Fibroblast of skin of back (primary cell): ENCODE data around the gene GPRC5C.

ENCODE experiments used
- DNase-seq: peaks from one replicate; pipeline ENCODE4 v3.0.0-alpha.2; 2013

Gene GPRC5C

DNA sequence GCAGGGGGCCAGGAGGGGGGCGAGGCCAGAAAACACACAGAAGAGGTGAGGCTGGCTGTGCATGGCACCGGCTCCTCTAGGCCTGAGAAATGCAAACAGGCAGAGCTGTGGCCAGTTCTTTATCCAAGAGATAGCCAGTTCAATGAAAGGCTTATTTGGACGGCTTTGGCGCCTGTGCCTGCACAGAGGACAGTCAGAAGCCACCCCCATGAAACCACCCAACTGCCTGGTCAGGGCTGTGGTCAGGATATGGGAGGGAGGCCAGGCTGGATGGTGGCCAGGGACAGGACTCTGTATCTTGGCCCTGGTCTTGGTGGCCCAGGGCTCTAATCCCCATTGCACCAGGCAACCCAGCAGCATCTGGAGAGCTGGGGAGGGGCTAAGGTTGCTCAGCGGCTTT, 24.5 kb upstream of the GPRC5C start:
- DNase-seq: no peak

DNA sequence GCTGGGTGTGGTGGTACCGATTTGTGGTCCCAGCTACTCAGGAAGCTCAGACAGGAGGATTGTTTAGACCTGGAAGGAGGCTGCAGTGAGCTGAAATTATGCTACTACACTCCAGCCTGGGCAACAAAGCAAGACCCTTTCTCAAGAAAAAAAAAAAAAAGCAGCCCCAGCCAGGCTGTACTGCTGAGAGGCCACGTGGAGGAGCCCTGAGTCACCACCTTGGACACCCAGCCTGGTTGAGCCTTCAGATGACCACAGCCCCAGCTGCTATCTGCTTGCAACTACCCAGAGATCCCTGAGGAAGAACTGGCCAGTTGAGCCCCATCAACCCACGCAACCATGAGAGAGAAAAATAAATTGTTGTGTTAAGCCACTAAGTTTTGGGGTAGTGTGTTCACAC, 23.6 kb upstream of the GPRC5C start:
- DNase-seq: no peak

- no peak for DNase-seq
Measured at GRCh38 chr17:74408815-74409214, 23.1 kb upstream of the GPRC5C start.

DNA sequence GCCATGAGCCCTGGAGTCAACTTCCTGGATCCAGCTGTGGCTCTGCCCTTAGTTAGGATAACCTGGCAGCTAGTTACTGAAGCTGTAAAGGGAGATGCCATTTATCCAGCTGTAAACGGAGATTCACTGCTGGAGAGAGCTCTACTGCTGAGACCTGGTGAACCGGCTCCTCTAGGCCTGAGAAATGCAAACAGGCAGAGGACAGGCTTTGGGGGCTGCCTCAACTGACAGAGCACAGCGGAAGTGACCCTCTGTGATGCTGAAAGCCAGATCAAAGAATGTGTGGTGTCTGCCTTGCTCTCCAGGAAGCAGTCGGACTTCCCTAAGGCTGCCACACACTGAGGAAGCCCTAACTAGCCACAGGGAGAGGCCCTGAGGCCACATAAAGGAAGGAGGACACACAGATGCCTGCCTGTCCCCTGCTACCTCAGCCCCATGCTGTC, 21.9 kb upstream of the GPRC5C start:
- no peak for DNase-seq

DNA sequence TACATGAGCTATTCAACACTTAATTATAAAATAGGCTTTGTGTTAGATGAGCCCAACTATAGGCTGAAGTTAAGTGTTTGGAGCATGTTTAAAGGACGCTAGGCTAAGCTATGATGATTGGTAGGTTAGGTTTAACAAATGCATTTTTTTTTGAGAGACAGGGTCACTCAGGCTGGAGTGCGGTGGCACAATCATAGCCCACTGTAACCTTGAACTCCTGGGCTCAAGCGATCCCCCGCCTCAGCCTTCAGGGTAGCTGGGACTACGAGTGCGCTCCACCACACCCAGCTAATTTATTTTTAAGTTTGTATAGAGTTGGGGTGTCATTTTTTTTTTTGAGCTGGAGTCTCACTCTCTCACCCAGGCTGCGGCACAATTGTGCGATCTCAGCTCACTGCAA, 19.3 kb upstream of the GPRC5C start:
- no peak for DNase-seq

DNA sequence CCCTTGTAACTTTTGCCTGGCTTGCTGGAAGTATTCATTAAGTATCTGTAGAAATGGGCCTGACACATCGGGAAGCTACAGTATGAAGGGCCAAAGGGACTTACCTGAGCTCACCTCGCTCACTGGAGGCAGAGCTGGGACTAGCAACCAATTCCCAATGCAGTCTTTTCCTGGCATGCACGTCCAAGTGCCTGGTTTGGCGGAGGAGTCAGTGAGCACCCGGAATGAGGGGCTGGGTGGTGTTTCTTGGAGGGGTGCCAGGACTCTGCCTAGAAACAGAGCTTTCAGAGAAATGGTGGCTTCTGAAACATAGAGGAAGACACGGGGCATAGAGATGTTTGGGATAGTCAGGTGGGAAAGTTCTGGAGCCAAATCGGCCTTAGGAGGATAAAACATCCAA, 18.4 kb upstream of the GPRC5C start:
- no peak for DNase-seq

GRCh38 chr17:74414510-74414909, 17.4 kb upstream of the GPRC5C start:
- no peak for DNase-seq

GRCh38 chr17:74415608-74416396, 16.1 kb upstream of the GPRC5C start:
- no peak for DNase-seq

- peak; percentile 59 for DNase-seq
Measured at GRCh38 chr17:74417178-74418045, 14.5 kb upstream of the GPRC5C start.

- no peak for DNase-seq
Measured at GRCh38 chr17:74419928-74420411, 11.9 kb upstream of the GPRC5C start.

GRCh38 chr17:74424117-74424516, 7.8 kb upstream of the GPRC5C start:
- DNase-seq: no peak

- DNase-seq: no peak
Measured at GRCh38 chr17:74424657-74425056, 7.2 kb upstream of the GPRC5C start.

- no peak for DNase-seq
Measured at GRCh38 chr17:74426551-74427047, 5.3 kb upstream of the GPRC5C start.

GRCh38 chr17:74427048-74427762, 4.7 kb upstream of the GPRC5C start:
- no peak for DNase-seq

DNA sequence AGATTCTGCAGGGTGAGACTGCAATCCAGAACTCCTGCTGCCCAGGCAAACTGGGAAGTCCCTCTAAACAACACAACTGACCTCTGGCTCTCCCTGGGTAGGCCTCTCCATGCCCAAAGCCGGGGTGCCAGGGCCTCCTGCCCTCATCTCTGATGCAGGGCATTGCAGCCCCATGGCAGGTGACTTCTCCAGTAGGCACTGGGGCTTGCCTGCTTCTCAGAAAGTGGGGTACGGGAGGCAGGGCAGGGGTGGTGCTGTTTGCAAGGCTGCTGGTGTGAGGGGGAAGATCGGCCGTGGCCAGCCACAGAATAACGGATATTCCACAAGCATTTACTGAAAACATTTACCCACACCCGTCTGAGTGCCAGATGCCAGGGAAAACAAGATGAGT, 4.1 kb upstream of the GPRC5C start:
- DNase-seq: no peak

DNA sequence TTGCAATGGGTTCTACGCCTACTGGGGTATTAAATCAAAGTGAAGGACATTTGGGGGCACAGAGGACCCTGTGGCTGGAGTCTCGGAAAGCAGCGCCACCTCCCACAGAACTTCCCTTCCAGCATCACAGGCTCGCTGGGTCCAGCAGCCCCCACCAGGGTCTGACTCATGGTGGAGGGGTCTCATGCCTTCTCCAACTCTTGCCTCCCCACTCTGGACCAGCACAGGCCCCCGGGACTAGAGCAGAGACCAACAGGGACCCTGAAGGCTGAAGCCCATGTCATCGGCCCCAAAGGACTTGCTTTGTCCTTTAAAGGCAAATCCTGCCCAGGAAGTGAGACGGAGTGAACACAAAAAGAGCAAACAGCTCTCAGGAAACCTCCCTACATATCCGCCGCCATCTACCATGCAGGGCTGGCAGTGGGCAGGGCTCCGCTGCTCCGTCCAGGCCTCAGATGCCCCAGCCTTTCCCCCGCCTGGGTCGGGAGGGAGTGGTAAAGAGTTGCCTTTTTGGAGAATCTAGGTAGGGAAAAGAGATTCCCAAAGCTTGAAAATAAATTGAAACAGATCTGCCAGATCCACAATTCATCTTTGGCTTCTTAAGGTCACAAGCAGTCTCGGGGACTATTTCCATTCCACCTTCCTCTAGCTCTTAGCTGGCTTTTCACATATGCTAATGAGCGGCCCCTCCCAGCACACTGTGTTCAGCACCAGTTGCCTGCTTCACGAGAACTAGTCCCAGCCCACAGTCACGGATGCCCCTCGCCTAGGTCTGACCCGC, 2.1 kb upstream of the GPRC5C start:
- no peak for DNase-seq

- no peak for DNase-seq
Measured at GRCh38 chr17:74430385-74430705, 1.5 kb upstream of the GPRC5C start.

GRCh38 chr17:74430706-74431567, 951 bp upstream of the GPRC5C start:
- peak; percentile 62 for DNase-seq

DNA sequence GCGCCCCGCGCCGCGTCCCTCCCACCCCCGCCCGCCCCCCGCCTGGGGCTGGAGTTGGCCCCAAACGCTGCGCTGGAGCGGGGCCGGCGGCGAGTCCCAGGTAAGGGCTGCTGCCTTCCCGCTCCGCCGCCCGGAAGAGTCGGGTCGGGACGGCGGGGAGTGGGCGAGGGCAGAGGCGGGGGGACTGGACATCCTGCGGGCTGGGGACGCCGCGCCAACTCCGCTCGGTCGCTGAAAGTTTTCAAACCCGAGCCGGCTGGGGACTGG, 469 bp downstream of the GPRC5C start:
- DNase-seq: no peak

- DNase-seq: no peak
Measured at GRCh38 chr17:74432766-74433391, 991 bp downstream of the GPRC5C start.
